Prostate gland (tissue), 2 donors: ENCODE measurements around the gene SHD.

Experiments used
- CTCF ChIP-seq, 4 experiments: fragments of 200-600 bp in 2 of 4; fragments of 450-650 bp in 2 of 4; sonication (generic) in 2 of 4; IDR thresholded peaks; 1 replicate in 3 of 4; 2 replicates in 1 of 4; pipeline ENCODE4 v1.5.1; 2016 to 2019; ENCODE audit warnings: antibody characterized with exemption in 4 of 4, mild to moderate bottlenecking in 2 of 4, moderate library complexity in 2 of 4
- POLR2AphosphoS5 ChIP-seq: sonication (generic); formaldehyde crosslinking; IDR thresholded peaks from one replicate; pipeline ENCODE4 v1.6.1; 2017; ENCODE audit warnings: antibody characterized with exemption

GRCh38 chr19:4326837-4327251 lies 47.8 kb downstream of the SHD start:
- TF ChIP-seq POLR2AphosphoS5: no peak
- no peak for TF ChIP-seq CTCF (IDR thresholded peaks at IDR 0.05)
